MM.1S (cell line): ENCODE measurements around the gene FOXK1.

Experiments
- EZH2 ChIP-seq: fragments of 300-600 bp; sonication (generic); optimal IDR thresholded peaks from 2 replicates; pipeline ENCODE3; 2017; ENCODE audit warnings: low read depth, mild to moderate bottlenecking, antibody characterized with exemption, low read length, mixed read lengths
- EZH2phosphoT487 ChIP-seq: fragments of 300-600 bp; sonication (generic); IDR thresholded peaks from 2 replicates; pipeline ENCODE4 v1.6.1; 2018; ENCODE audit warnings: antibody characterized with exemption, low read length
- TF ChIP-seq, protein P1 (sequence below): fragments of 300-600 bp; sonication (generic); IDR thresholded peaks from 2 replicates; pipeline ENCODE4 v1.5.1; 2016; ENCODE audit warnings: antibody characterized with exemption, low read length, mixed read lengths

DNA sequence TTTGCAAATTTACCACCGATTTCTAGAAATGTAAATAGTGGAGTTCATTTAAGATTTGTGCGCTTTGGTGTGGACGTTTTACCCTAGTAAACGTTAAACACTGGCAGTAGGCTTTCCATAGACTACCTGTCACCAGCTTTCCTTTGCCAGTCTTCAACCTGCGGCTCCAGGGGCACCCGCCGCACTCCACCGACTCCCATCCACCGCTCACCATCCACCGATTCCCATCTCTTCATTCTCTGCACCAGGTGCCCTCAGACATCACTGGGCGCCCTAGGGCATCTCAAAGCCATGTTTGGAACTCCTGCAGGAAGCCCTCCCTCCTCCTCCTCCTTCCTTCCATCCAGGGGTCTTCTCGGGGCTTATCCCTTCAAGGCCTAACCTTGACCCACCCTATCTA, 91.9 kb downstream of the FOXK1 start:
- TF ChIP-seq EZH2phosphoT487 (no peak), EZH2 (no peak)
- TF ChIP-seq, protein P1, sequence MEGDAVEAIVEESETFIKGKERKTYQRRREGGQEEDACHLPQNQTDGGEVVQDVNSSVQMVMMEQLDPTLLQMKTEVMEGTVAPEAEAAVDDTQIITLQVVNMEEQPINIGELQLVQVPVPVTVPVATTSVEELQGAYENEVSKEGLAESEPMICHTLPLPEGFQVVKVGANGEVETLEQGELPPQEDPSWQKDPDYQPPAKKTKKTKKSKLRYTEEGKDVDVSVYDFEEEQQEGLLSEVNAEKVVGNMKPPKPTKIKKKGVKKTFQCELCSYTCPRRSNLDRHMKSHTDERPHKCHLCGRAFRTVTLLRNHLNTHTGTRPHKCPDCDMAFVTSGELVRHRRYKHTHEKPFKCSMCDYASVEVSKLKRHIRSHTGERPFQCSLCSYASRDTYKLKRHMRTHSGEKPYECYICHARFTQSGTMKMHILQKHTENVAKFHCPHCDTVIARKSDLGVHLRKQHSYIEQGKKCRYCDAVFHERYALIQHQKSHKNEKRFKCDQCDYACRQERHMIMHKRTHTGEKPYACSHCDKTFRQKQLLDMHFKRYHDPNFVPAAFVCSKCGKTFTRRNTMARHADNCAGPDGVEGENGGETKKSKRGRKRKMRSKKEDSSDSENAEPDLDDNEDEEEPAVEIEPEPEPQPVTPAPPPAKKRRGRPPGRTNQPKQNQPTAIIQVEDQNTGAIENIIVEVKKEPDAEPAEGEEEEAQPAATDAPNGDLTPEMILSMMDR: no peak
